DND-41 (cell line): ENCODE measurements around the gene KCNK16.

ENCODE experiments used
- ATAC-seq: fragments of 200-7000 bp; cut with Tn5 transposase; 3 replicates; pipeline ENCODE4 v1.9.1; 2021; ENCODE audit warnings: low read depth; ENCODE audit not compliant: insufficient read depth
- DNase-seq: peaks from one replicate; pipeline ENCODE4 v3.0.0-alpha.2; 2020
- H2AFZ ChIP-seq: 2 replicates; pipeline ENCODE4 v1.6.0; 2012; ENCODE audit warnings: low read depth, low read length
- H3K27ac ChIP-seq: 2 replicates; pipeline ENCODE4 v1.5.1; 2012; ENCODE audit warnings: low read length, inconsistent platforms
- H3K27me3 ChIP-seq: fragments of 200-600 bp; sonication (generic); 2 replicates; pipeline ENCODE4 v1.6.0; 2012; ENCODE audit warnings: low read length, mild to moderate bottlenecking, inconsistent platforms; ENCODE audit not compliant: insufficient read depth, poor library complexity
- H3K36me3 ChIP-seq: 2 replicates; pipeline ENCODE4 v1.5.1; 2012; ENCODE audit warnings: low read length, inconsistent platforms; ENCODE audit not compliant: insufficient read depth
- H3K4me1 ChIP-seq: 2 replicates; pipeline ENCODE4 v1.5.1; 2012; ENCODE audit warnings: mild to moderate bottlenecking, low read length; ENCODE audit not compliant: insufficient read depth
- H3K4me2 ChIP-seq: 2 replicates; pipeline ENCODE4 v1.6.0; 2012; ENCODE audit warnings: mild to moderate bottlenecking, moderate library complexity, low read length, inconsistent platforms; ENCODE audit not compliant: insufficient read depth
- H3K4me3 ChIP-seq, 2 experiments: fragments of 200-600 bp in 1 of 2; shearing (Covaris generic) in 1 of 2; 2 replicates each; pipeline ENCODE4 v1.5.1; 2012 to 2016; ENCODE audit warnings: inconsistent platforms in 2 of 2, low read length in 2 of 2, mild to moderate bottlenecking in 2 of 2, low read depth in 1 of 2, moderate library complexity in 1 of 2
- H3K79me2 ChIP-seq: 2 replicates; pipeline ENCODE4 v1.6.0; 2012; ENCODE audit warnings: low read length, inconsistent platforms; ENCODE audit not compliant: insufficient read depth
- H3K9ac ChIP-seq: 2 replicates; pipeline ENCODE4 v1.6.0; 2012; ENCODE audit warnings: low read depth, mild to moderate bottlenecking, inconsistent platforms, low read length, moderate library complexity
- H3K9me3 ChIP-seq: 2 replicates; pipeline ENCODE4 v1.5.1; 2012; ENCODE audit warnings: low read length, moderate library complexity, mild to moderate bottlenecking, inconsistent platforms; ENCODE audit not compliant: insufficient read depth, severe bottlenecking
- H4K20me1 ChIP-seq: 2 replicates; pipeline ENCODE4 v1.6.0; 2012; ENCODE audit warnings: low read length; ENCODE audit not compliant: insufficient read depth
- EZH2 ChIP-seq: IDR thresholded peaks from 3 replicates; pipeline ENCODE4 v1.6.1; 2012; ENCODE audit warnings: borderline replicate concordance, low read depth, mild to moderate bottlenecking, moderate library complexity, low read length, inconsistent platforms; ENCODE audit not compliant: severe bottlenecking
- TF ChIP-seq, protein P1 (sequence below): IDR thresholded peaks from 2 replicates; pipeline ENCODE4 v1.5.1; 2012; ENCODE audit warnings: borderline replicate concordance, low read length, moderate library complexity, mild to moderate bottlenecking; ENCODE audit not compliant: poor library complexity, severe bottlenecking; ENCODE audit errors: extremely low read depth

KCNK16 gene

DNA sequence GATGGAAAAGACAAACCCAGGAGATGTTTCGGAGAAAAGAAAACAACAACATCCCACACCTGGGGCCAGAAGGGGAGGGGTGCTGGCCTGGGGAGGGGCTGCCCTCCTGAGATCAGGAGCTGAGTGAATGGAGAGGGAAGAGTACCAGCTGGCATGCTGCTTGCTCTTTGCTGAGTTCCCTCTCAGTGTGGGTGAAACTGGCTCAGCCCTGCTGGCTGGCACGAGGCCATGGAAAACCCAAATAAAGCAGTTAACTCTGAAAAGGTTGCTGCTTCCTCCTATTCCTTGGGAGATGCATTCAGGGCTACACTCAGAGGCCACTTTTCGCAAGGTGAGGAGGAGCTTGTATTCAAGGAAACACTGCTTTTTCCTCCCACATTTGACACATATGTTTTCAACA lies 8.0 kb upstream of the KCNK16 start:
- TF ChIP-seq EZH2 = no peak
- TF ChIP-seq, protein P1, sequence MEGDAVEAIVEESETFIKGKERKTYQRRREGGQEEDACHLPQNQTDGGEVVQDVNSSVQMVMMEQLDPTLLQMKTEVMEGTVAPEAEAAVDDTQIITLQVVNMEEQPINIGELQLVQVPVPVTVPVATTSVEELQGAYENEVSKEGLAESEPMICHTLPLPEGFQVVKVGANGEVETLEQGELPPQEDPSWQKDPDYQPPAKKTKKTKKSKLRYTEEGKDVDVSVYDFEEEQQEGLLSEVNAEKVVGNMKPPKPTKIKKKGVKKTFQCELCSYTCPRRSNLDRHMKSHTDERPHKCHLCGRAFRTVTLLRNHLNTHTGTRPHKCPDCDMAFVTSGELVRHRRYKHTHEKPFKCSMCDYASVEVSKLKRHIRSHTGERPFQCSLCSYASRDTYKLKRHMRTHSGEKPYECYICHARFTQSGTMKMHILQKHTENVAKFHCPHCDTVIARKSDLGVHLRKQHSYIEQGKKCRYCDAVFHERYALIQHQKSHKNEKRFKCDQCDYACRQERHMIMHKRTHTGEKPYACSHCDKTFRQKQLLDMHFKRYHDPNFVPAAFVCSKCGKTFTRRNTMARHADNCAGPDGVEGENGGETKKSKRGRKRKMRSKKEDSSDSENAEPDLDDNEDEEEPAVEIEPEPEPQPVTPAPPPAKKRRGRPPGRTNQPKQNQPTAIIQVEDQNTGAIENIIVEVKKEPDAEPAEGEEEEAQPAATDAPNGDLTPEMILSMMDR = no peak
- Histone ChIP-seq H3K4me3 (no peak overlapping the region), H4K20me1 (no peaks in the 10 kb centered on the region), H3K27ac (no peak overlapping the region), H3K9ac (no peak overlapping the region), H3K79me2 (no peaks in the 10 kb centered on the region), H3K4me1 (no peaks in the 10 kb centered on the region), H2AFZ (no peak overlapping the region), H3K4me2 (no peak overlapping the region), H3K27me3 (no peaks in the 10 kb centered on the region), H3K36me3 (no peaks in the 10 kb centered on the region), H3K9me3 (no peaks in the 10 kb centered on the region)
- no peak for ATAC-seq
- DNase-seq = no peak

DNA sequence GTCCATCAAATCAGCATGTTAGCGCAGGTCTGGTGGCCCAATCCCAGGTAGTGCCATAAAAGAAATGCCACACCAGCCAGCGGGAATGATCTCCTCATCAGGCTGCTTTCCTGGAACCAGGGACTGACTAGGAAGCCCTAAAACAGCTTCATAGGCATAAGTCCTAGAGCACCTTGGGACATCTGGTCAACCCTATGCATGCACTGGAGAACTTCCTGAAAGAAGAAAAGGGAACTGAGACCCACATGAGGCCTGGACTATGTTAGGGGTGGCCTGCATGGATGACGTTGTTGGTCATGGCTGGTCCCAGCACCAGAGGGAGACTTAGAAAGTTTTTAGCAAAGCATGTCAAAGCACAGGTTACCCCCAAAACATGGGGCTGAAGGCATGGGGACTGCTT lies 7.6 kb upstream of the KCNK16 start:
- TF ChIP-seq, protein P1 = no peak
- no peak for TF ChIP-seq EZH2
- Histone ChIP-seq H3K9me3 (no peaks in the 10 kb centered on the region), H3K79me2 (no peaks in the 10 kb centered on the region), H3K4me1 (no peaks in the 10 kb centered on the region), H4K20me1 (no peaks in the 10 kb centered on the region), H3K27ac (no peak overlapping the region), H3K4me2 (no peak overlapping the region), H3K27me3 (no peaks in the 10 kb centered on the region), H2AFZ (no peak overlapping the region), H3K4me3 (no peak overlapping the region), H3K36me3 (no peaks in the 10 kb centered on the region), H3K9ac (no peak overlapping the region)
- DNase-seq (no peak), ATAC-seq (no peak)

DNA sequence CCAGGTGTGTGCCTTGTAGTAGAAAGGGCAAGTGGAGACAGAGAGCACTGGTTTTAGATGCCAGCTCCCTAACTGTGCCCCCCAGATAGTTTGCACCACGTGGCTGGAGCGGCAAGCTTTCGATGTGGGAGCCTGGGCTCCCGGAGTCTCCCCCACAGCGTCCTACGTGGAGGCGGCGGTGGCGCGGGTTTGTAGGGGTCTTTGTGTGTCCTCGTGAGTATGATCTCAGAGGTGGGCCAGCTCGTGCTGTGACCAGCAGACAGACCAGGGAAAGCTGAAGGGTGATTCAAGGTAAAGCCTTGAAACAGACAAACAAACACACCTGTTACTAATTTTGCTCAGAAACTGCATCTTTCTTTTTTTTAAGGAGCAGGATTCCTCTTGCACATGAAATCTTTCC lies 5.6 kb upstream of the KCNK16 start:
- H2AFZ ChIP-seq = no peak overlapping the region
- H4K20me1 ChIP-seq = no peaks in the 10 kb centered on the region
- DNase-seq = no peak
- H3K27me3 ChIP-seq = peaks cover 6% of the 10 kb centered on the region
- H3K27ac ChIP-seq = no peak overlapping the region
- no peak overlapping the region for H3K4me3 ChIP-seq
- H3K36me3 ChIP-seq = no peaks in the 10 kb centered on the region
- no peak overlapping the region for H3K9ac ChIP-seq
- no peak for ATAC-seq
- no peaks in the 10 kb centered on the region for H3K79me2 ChIP-seq
- no peak for TF ChIP-seq EZH2
- H3K4me1 ChIP-seq = no peaks in the 10 kb centered on the region
- H3K9me3 ChIP-seq = no peaks in the 10 kb centered on the region
- H3K4me2 ChIP-seq = no peak overlapping the region

GRCh38 chr6:39327507-39327906 lies 5.0 kb upstream of the KCNK16 start:
- Histone ChIP-seq H3K4me3 (no peak overlapping the region), H3K4me2 (no peak overlapping the region), H3K9ac (no peak overlapping the region), H3K9me3 (no peaks in the 10 kb centered on the region), H2AFZ (no peak overlapping the region), H3K36me3 (no peaks in the 10 kb centered on the region), H3K79me2 (no peaks in the 10 kb centered on the region), H3K27ac (no peak overlapping the region), H3K4me1 (no peaks in the 10 kb centered on the region), H4K20me1 (no peaks in the 10 kb centered on the region), H3K27me3 (peaks cover 6% of the 10 kb centered on the region)
- ATAC-seq (no peak), DNase-seq (no peak)
- TF ChIP-seq, protein P1 = no peak
- TF ChIP-seq EZH2 = no peak
